ENCODE results near the gene CD180.
A peak's percentile ranks its signal among the peaks of the same experiment; 100 is the strongest.

Gene CD180

GRCh38 chr5:67161767-67162166 is 34.8 kb downstream of the CD180 start:
- no peak overlapping the region for H3K4me2 ChIP-seq (ENCODE audit: low read length)
- no peaks in the 10 kb centered on the region for H3K27me3 ChIP-seq (ENCODE audit: control insufficient read depth, insufficient read depth, low read length)
- no peak overlapping the region for H3K4me3 ChIP-seq (ENCODE audit: low read depth, low read length)
- peaks cover 4% of the 10 kb centered on the region for H3K4me1 ChIP-seq
- no peaks in the 10 kb centered on the region for H3K36me3 ChIP-seq (ENCODE audit: control insufficient read depth, insufficient read depth, low read length)
- no peaks in the 10 kb centered on the region for H3K9me3 ChIP-seq (ENCODE audit: control insufficient read depth, low read length)
- H3K9ac ChIP-seq: no peak overlapping the region
- no peak overlapping the region for H3K27ac ChIP-seq
- peaks cover 2% of the 10 kb centered on the region for H3K79me2 ChIP-seq
- no peak overlapping the region for H2AFZ ChIP-seq
- TF ChIP-seq CTCF (IDR thresholded peaks at IDR 0.05): no peak

- Histone ChIP-seq H3K9ac (no peak overlapping the region), H3K36me3 (ENCODE audit: control insufficient read depth, insufficient read depth, low read length) (no peaks in the 10 kb centered on the region), H2AFZ (no peak overlapping the region), H3K4me3 (ENCODE audit: low read depth, low read length) (no peak overlapping the region), H3K4me1 (peaks cover 4% of the 10 kb centered on the region), H3K4me2 (ENCODE audit: low read length) (peak overlapping the region; percentile 12), H3K9me3 (ENCODE audit: control insufficient read depth, low read length) (no peaks in the 10 kb centered on the region), H3K27me3 (ENCODE audit: control insufficient read depth, insufficient read depth, low read length) (no peaks in the 10 kb centered on the region), H3K79me2 (peaks cover 2% of the 10 kb centered on the region), H3K27ac (no peak overlapping the region)
- no peak for TF ChIP-seq CTCF (IDR thresholded peaks at IDR 0.05)
These were observed 35.6 kb downstream of the CD180 start for GRCh38 chr5:67160985-67161384.

GRCh38 chr5:67160272-67160671 is 36.3 kb downstream of the CD180 start:
- Histone ChIP-seq H3K79me2 (peaks cover 2% of the 10 kb centered on the region), H3K27me3 (ENCODE audit: control insufficient read depth, insufficient read depth, low read length) (no peaks in the 10 kb centered on the region), H3K36me3 (ENCODE audit: control insufficient read depth, insufficient read depth, low read length) (no peaks in the 10 kb centered on the region), H2AFZ (no peak overlapping the region), H3K4me1 (peaks cover 4% of the 10 kb centered on the region), H3K9me3 (ENCODE audit: control insufficient read depth, low read length) (no peaks in the 10 kb centered on the region), H3K4me2 (ENCODE audit: low read length) (no peak overlapping the region), H3K27ac (no peak overlapping the region), H3K9ac (no peak overlapping the region), H3K4me3 (ENCODE audit: low read depth, low read length) (no peak overlapping the region)
- TF ChIP-seq CTCF (IDR thresholded peaks at IDR 0.05): no peak

GRCh38 chr5:67156976-67157583 is 39.5 kb downstream of the CD180 start:
- TF ChIP-seq CTCF (IDR thresholded peaks at IDR 0.05): peak; percentile 76
- H3K9ac ChIP-seq: no peak overlapping the region
- H3K36me3 ChIP-seq (ENCODE audit: control insufficient read depth, insufficient read depth, low read length): no peaks in the 10 kb centered on the region
- H3K4me2 ChIP-seq (ENCODE audit: low read length): no peak overlapping the region
- H3K9me3 ChIP-seq (ENCODE audit: control insufficient read depth, low read length): no peaks in the 10 kb centered on the region
- peaks cover 2% of the 10 kb centered on the region for H3K79me2 ChIP-seq
- H3K4me3 ChIP-seq (ENCODE audit: low read depth, low read length): no peak overlapping the region
- peaks cover 4% of the 10 kb centered on the region for H3K4me1 ChIP-seq
- H3K27ac ChIP-seq: no peak overlapping the region
- H2AFZ ChIP-seq: no peak overlapping the region
- H3K27me3 ChIP-seq (ENCODE audit: control insufficient read depth, insufficient read depth, low read length): no peaks in the 10 kb centered on the region

GRCh38 chr5:67154556-67155206 is 41.9 kb downstream of the CD180 start:
- Histone ChIP-seq H3K4me2 (ENCODE audit: low read length) (no peak overlapping the region), H3K27ac (no peak overlapping the region), H3K9me3 (ENCODE audit: control insufficient read depth, low read length) (no peaks in the 10 kb centered on the region), H3K4me1 (peaks cover 13% of the 10 kb centered on the region), H3K79me2 (peaks cover 2% of the 10 kb centered on the region), H3K9ac (no peak overlapping the region), H3K36me3 (ENCODE audit: control insufficient read depth, insufficient read depth, low read length) (no peaks in the 10 kb centered on the region), H3K27me3 (ENCODE audit: control insufficient read depth, insufficient read depth, low read length) (no peaks in the 10 kb centered on the region), H2AFZ (no peak overlapping the region), H3K4me3 (ENCODE audit: low read depth, low read length) (no peak overlapping the region)
- no peak for TF ChIP-seq CTCF (IDR thresholded peaks at IDR 0.05)

All from parathyroid adenoma (tissue), 2 donors.